Central memory CD8-positive, alpha-beta T cell (primary cell): ENCODE measurements around the gene SPATA24.

ENCODE experiments used
- ATAC-seq: fragments of 150-1000 bp; cut with Tn5 transposase; replicated peaks from 2 replicates; pipeline ENCODE4 v1.10.0; 2022; ENCODE audit warnings: mild to moderate bottlenecking, moderate FRiP score, moderate number of reproducible peaks; ENCODE audit not compliant: poor library complexity, severe bottlenecking; ENCODE audit errors: extremely low read depth
- DNase-seq, 2 donors: peaks; one replicate each; pipeline ENCODE4 v3.0.0; 2021; ENCODE audit warnings: low spot score in 2 of 2
- H3K27ac Mint-ChIP-seq: one replicate; pipeline ENCODE4 v1.8.0; 2022; ENCODE audit warnings: low read depth, mild to moderate bottlenecking, moderate library complexity, mixed read lengths
- H3K27me3 Mint-ChIP-seq: one replicate; pipeline ENCODE4 v1.8.0; 2022; ENCODE audit warnings: mixed read lengths
- H3K36me3 Mint-ChIP-seq: one replicate; pipeline ENCODE4 v1.8.0; 2022; ENCODE audit warnings: mild to moderate bottlenecking, moderate library complexity, mixed read lengths; ENCODE audit not compliant: insufficient read depth
- H3K4me1 Mint-ChIP-seq: one replicate; pipeline ENCODE4 v1.8.0; 2022; ENCODE audit warnings: mixed read lengths
- H3K4me3 Mint-ChIP-seq: one replicate; pipeline ENCODE4 v1.8.0; 2022; ENCODE audit warnings: mild to moderate bottlenecking, moderate library complexity, mixed read lengths
- H3K9me3 Mint-ChIP-seq: one replicate; pipeline ENCODE4 v1.8.0; 2022; ENCODE audit warnings: mixed read lengths

SPATA24 gene

DNA sequence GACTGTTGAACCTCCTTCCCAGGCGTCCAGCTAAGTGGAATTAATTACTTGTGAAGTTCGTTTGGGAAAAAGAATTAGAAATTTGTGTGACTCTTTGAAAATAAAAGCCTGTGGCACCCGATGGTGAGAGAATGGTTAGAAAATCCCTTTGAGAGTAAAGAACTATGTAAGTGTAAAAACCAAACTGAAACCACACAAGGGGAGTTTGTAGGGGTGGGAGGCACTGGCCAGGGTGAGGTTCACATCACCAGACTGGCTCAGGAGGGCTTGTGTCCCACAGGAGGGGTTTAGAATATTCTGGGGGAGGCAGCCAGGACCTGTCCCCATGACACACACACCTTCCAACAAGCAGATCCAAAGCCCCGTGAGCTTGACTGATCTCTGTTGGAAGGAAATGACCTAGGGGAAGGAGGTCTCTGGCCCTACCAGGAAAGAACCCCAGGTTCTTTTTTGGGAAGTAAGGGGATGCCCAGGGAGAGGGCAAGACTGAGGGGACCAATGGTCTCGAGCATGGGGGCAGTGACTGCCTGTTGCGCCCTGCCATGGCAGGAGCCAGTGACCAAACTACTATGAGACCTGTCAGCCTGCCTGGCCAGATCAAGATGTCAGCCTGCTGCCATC, 4.3 kb downstream of the SPATA24 start:
- H3K9me3 Mint-ChIP-seq = no peaks in the 10 kb centered on the region
- H3K36me3 Mint-ChIP-seq = peaks cover 6% of the 10 kb centered on the region
- H3K27me3 Mint-ChIP-seq = no peaks in the 10 kb centered on the region
- no peak overlapping the region for H3K4me3 Mint-ChIP-seq
- ATAC-seq = no peak
- H3K4me1 Mint-ChIP-seq = peaks cover 31% of the 10 kb centered on the region
- no peak for DNase-seq
- no peak overlapping the region for H3K27ac Mint-ChIP-seq

- Mint-ChIP-seq H3K27ac (no peak overlapping the region), H3K9me3 (no peaks in the 10 kb centered on the region), H3K36me3 (peaks cover 2% of the 10 kb centered on the region), H3K4me1 (peaks cover 17% of the 10 kb centered on the region), H3K27me3 (no peaks in the 10 kb centered on the region), H3K4me3 (no peak overlapping the region)
- ATAC-seq (no peak), DNase-seq (no peak)
Observed at GRCh38 chr5:139397921-139398320, 6.0 kb downstream of the SPATA24 start.

DNA sequence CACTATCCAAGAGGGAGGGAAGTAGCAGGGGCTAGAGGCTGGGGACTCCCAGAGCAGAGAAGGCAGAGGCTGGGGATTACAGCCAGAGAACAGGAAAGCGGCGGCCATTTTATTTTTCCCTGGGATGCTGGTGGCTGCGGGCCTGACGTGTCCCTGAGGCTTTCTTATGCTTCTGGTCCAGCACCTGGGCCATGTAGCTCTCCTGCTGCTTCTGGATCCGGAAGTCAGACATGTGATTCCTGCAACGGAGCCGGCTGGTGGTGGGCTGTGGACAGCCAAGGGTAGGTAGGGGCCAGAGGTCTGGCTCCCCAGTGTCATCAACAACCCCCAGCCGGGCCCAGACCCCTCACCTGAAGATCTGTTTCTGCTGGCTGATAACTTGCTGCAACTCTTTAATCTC, 7.2 kb downstream of the SPATA24 start:
- ATAC-seq (no peak), DNase-seq (no peak)
- H3K4me3 Mint-ChIP-seq = no peak overlapping the region
- peaks cover 21% of the 10 kb centered on the region for H3K4me1 Mint-ChIP-seq
- peaks cover 5% of the 10 kb centered on the region for H3K36me3 Mint-ChIP-seq
- H3K27me3 Mint-ChIP-seq = no peaks in the 10 kb centered on the region
- H3K27ac Mint-ChIP-seq = no peak overlapping the region
- no peaks in the 10 kb centered on the region for H3K9me3 Mint-ChIP-seq

GRCh38 chr5:139395844-139396640, 7.8 kb downstream of the SPATA24 start:
- H3K36me3 Mint-ChIP-seq = peaks cover 10% of the 10 kb centered on the region
- ATAC-seq (no peak), DNase-seq (no peak)
- H3K4me3 Mint-ChIP-seq = peak overlapping the region; percentile 61
- H3K4me1 Mint-ChIP-seq = peaks cover 27% of the 10 kb centered on the region
- H3K27me3 Mint-ChIP-seq = no peaks in the 10 kb centered on the region
- no peaks in the 10 kb centered on the region for H3K9me3 Mint-ChIP-seq
- no peak overlapping the region for H3K27ac Mint-ChIP-seq

DNA sequence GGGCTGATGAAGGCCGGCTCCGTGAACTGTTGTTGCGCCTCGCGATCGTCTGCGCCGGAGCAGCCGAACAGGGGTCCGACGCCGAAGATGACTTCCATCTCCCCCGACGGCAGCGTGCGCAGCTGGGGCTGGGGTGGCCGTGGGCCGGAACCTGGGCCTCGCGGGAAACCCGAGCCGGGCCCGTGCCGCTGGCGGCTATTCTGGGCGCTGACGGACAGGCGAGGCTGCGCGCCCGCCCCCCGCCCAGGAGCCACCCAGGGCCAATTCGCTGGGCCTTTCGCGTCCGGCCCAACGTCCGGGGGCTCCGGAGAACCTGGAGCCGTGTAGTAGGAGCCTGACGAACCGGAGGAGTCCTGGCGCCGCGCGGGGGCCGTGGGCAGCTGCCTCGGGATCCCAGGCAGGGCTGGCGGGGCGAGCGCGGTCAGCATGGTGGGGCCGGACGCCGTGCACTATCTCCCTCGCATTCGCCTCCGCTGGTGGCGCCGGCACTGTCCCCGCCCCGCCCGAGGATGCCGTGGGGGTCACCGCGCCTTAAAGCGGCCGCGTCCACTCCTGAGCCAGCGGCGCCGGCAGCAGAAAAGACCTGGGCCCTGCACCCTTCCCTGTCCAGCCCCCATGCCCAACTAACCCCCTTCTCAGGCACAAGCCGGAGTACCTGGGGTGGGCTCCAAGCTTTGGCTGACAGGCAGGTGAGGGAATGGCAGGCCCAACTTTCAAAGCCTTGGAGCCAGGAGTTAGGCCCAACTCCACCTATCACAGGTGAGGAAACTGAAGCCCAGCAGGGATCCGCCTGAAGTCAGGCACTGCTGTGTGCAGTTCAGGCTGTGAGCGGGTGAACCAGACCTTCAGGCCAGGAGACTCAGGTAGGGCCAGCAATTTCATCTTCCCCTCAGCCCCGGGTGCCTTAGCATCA, 9.0 kb downstream of the SPATA24 start, which contains the start of gene PROB1:
TSS of gene PROB1 (minus strand) at position 451 of the 913 bp plus-strand sequence. CDS start at position 428, 23 bp downstream.
- no peak for DNase-seq
- no peak within 1 kb of the TSS for H3K27ac Mint-ChIP-seq
- peaks cover 38% of the 10 kb centered on the region for H3K4me1 Mint-ChIP-seq
- no peaks in the 10 kb centered on the region for H3K9me3 Mint-ChIP-seq
- H3K36me3 Mint-ChIP-seq = peaks cover 12% of the 10 kb centered on the region
- ATAC-seq = no peak
- peak within 1 kb of the TSS; percentile 87 for H3K4me3 Mint-ChIP-seq
- H3K27me3 Mint-ChIP-seq = no peaks in the 10 kb centered on the region

GRCh38 chr5:139394123-139394653, 9.7 kb downstream of the SPATA24 start:
- peaks cover 39% of the 10 kb centered on the region for H3K4me1 Mint-ChIP-seq
- ATAC-seq = no peak
- no peak overlapping the region for H3K27ac Mint-ChIP-seq
- H3K27me3 Mint-ChIP-seq = no peaks in the 10 kb centered on the region
- no peak for DNase-seq
- peaks cover 19% of the 10 kb centered on the region for H3K36me3 Mint-ChIP-seq
- no peaks in the 10 kb centered on the region for H3K9me3 Mint-ChIP-seq
- peak overlapping the region; percentile 87 for H3K4me3 Mint-ChIP-seq

- H3K4me1 Mint-ChIP-seq = peaks cover 40% of the 10 kb centered on the region
- no peak for ATAC-seq
- peak overlapping the region; percentile 87 for H3K4me3 Mint-ChIP-seq
- peak overlapping the region; percentile 78 for H3K27ac Mint-ChIP-seq
- peaks cover 19% of the 10 kb centered on the region for H3K36me3 Mint-ChIP-seq
- no peak for DNase-seq
- H3K27me3 Mint-ChIP-seq = no peaks in the 10 kb centered on the region
- no peaks in the 10 kb centered on the region for H3K9me3 Mint-ChIP-seq
Observed at GRCh38 chr5:139393497-139394122, 10.3 kb downstream of the SPATA24 start.

GRCh38 chr5:139392678-139393496, 11.0 kb downstream of the SPATA24 start:
- H3K36me3 Mint-ChIP-seq = peaks cover 21% of the 10 kb centered on the region
- peak overlapping the region; percentile 87 for H3K4me3 Mint-ChIP-seq
- H3K9me3 Mint-ChIP-seq = no peaks in the 10 kb centered on the region
- ATAC-seq = peak; percentile 55
- H3K27ac Mint-ChIP-seq = peak overlapping the region; percentile 78
- H3K27me3 Mint-ChIP-seq = no peaks in the 10 kb centered on the region
- DNase-seq = peak; percentile 62 to 72
- peaks cover 40% of the 10 kb centered on the region for H3K4me1 Mint-ChIP-seq

- DNase-seq (no peak), ATAC-seq (peak; percentile 15)
- Mint-ChIP-seq H3K4me3 (peak overlapping the region; percentile 87), H3K27me3 (no peaks in the 10 kb centered on the region), H3K36me3 (peaks cover 21% of the 10 kb centered on the region), H3K4me1 (peaks cover 40% of the 10 kb centered on the region), H3K9me3 (no peaks in the 10 kb centered on the region), H3K27ac (peak overlapping the region; percentile 93)
Observed at GRCh38 chr5:139392324-139392677, 11.6 kb downstream of the SPATA24 start.

DNA sequence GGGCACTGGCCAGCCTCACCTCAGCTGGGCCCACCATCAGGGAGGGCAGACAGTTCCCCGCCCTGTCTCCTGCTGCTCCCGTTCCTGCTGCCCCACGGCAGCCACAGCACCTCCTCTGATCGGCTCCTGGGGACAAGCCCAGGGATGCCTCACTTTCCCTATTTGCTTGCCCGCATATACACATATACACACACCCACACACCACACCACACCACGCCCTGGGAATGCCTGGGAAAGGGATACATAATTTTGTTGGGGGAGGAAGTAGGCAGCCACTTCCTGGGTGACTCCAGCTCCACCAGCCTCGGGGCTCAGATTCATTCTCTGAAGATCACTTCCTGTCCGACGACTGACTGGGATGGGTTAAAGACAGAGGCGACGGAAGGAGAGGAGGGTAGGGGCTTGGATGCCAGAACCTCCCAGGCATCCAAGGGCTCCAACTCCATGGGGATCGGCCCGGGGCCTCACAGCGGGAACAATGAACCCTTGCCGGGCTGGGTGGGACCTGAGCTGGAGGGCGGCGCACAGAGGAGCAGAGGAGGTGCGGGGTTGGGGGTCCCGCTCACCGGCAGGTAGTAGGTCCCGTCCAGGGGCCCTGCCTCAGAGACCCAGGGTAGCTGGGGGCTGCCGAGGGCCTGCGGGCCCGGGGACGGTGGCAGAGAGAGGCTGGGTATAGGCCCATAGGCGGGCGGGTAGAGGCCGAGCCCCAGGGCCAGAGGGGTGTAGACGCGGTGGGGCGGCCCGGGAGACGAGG, 12.1 kb downstream of the SPATA24 start:
- peak overlapping the region; percentile 93 for H3K27ac Mint-ChIP-seq
- H3K36me3 Mint-ChIP-seq = peaks cover 21% of the 10 kb centered on the region
- ATAC-seq = peak; percentile 1
- DNase-seq = no peak
- no peaks in the 10 kb centered on the region for H3K9me3 Mint-ChIP-seq
- H3K27me3 Mint-ChIP-seq = no peaks in the 10 kb centered on the region
- H3K4me3 Mint-ChIP-seq = peak overlapping the region; percentile 87
- peaks cover 40% of the 10 kb centered on the region for H3K4me1 Mint-ChIP-seq
